Mesothelial cell of epicardium (in vitro differentiated cells): Measurements from ENCODE around the gene GMDS. TPM values are rescaled to one million over a fixed set of nuclear protein-coding genes. Genes with fewer than 3 reads are reported as not detected.

ENCODE experiments used
- DNase-seq, 2 experiments: peaks; one replicate each; pipeline ENCODE4 v3.0.0; 2021; ENCODE audit warnings: low spot score in 2 of 2; ENCODE audit not compliant: unreplicated experiment in 2 of 2
- H3K27ac Mint-ChIP-seq: 2 replicates; pipeline ENCODE4 v1.8.0; 2021; ENCODE audit warnings: mixed read lengths
- H3K27me3 Mint-ChIP-seq: 2 replicates; pipeline ENCODE4 v1.8.0; 2021; ENCODE audit warnings: low read depth, mixed read lengths
- H3K36me3 Mint-ChIP-seq: 2 replicates; pipeline ENCODE4 v1.8.0; 2021; ENCODE audit warnings: mixed read lengths
- H3K4me1 Mint-ChIP-seq: 2 replicates; pipeline ENCODE4 v1.8.0; 2021; ENCODE audit warnings: mixed read lengths
- H3K4me3 Mint-ChIP-seq: 2 replicates; pipeline ENCODE4 v1.8.0; 2021; ENCODE audit warnings: mild to moderate bottlenecking, moderate library complexity, mixed read lengths
- H3K9me3 Mint-ChIP-seq: 2 replicates; pipeline ENCODE4 v1.8.0; 2021; ENCODE audit warnings: mixed read lengths
- CTCF ChIP-seq: fragments of 200-600 bp; sonication (generic); IDR thresholded peaks from one replicate; pipeline ENCODE4 v1.5.0; 2021; ENCODE audit warnings: antibody characterized with exemption; ENCODE audit not compliant: unreplicated experiment
- total RNA-seq: library from RNA; stranded (reverse); gene quantifications from 3 replicates; pipeline ENCODE4 v1.2.1, GENCODE V29; 2021

The GMDS gene
- total RNA-seq, 1 donor from 2014 or later: 39.9 TPM

- peaks cover 48% of the 10 kb centered on the region for H3K4me1 Mint-ChIP-seq
- H3K9me3 Mint-ChIP-seq: no peaks in the 10 kb centered on the region
- H3K4me3 Mint-ChIP-seq: no peak overlapping the region
- TF ChIP-seq CTCF: no peak
- H3K27ac Mint-ChIP-seq: no peak overlapping the region
- no peak for DNase-seq
- H3K27me3 Mint-ChIP-seq: no peaks in the 10 kb centered on the region
- no peaks in the 10 kb centered on the region for H3K36me3 Mint-ChIP-seq
Observed at GRCh38 chr6:1817033-1817761, 428.2 kb downstream of the GMDS start.

GRCh38 chr6:1815827-1816452 lies 429.5 kb downstream of the GMDS start:
- Mint-ChIP-seq H3K36me3 (no peaks in the 10 kb centered on the region), H3K27ac (no peak overlapping the region), H3K27me3 (peaks cover 2% of the 10 kb centered on the region), H3K4me1 (peaks cover 45% of the 10 kb centered on the region), H3K9me3 (no peaks in the 10 kb centered on the region), H3K4me3 (no peak overlapping the region)
- TF ChIP-seq CTCF: no peak
- no peak for DNase-seq

- Mint-ChIP-seq H3K27ac (peak overlapping the region; percentile 6), H3K9me3 (no peaks in the 10 kb centered on the region), H3K4me3 (no peak overlapping the region), H3K36me3 (no peaks in the 10 kb centered on the region), H3K27me3 (peaks cover 2% of the 10 kb centered on the region), H3K4me1 (peaks cover 53% of the 10 kb centered on the region)
- no peak for DNase-seq
- no peak for TF ChIP-seq CTCF
Observed at GRCh38 chr6:1814279-1814678, 431.1 kb downstream of the GMDS start.

GRCh38 chr6:1812487-1812886 lies 432.9 kb downstream of the GMDS start:
- TF ChIP-seq CTCF: no peak
- peaks cover 2% of the 10 kb centered on the region for H3K27me3 Mint-ChIP-seq
- no peaks in the 10 kb centered on the region for H3K36me3 Mint-ChIP-seq
- H3K27ac Mint-ChIP-seq: no peak overlapping the region
- no peaks in the 10 kb centered on the region for H3K9me3 Mint-ChIP-seq
- no peak overlapping the region for H3K4me3 Mint-ChIP-seq
- no peak for DNase-seq
- peaks cover 56% of the 10 kb centered on the region for H3K4me1 Mint-ChIP-seq

GRCh38 chr6:1812034-1812433 lies 433.4 kb downstream of the GMDS start:
- DNase-seq: no peak
- Mint-ChIP-seq H3K36me3 (no peaks in the 10 kb centered on the region), H3K9me3 (no peaks in the 10 kb centered on the region), H3K4me3 (no peak overlapping the region), H3K27me3 (peaks cover 2% of the 10 kb centered on the region), H3K27ac (no peak overlapping the region), H3K4me1 (peaks cover 53% of the 10 kb centered on the region)
- no peak for TF ChIP-seq CTCF
